A549 (cell line): Measurements from ENCODE around the gene COQ5. TPM values are rescaled to one million over a fixed set of nuclear protein-coding genes. Genes with fewer than 3 reads are reported as not detected.

Source experiments
- ATAC-seq, 2 experiments: fragments of 200-7000 bp in 1 of 2; fragments of >200 bp in 1 of 2; cut with Nextera tagmentation in 1 of 2; cut with Tn5 transposase in 1 of 2; 3 replicates each; pipeline versions ENCODE4 v1.8.0 to v1.9.1; 2018 to 2020; ENCODE audit warnings: mild to moderate bottlenecking in 1 of 2, moderate library complexity in 1 of 2
- CTCF ChIA-PET: fragments of 300-600 bp; sonication (Branson Sonifier 250); formaldehyde crosslinking; extraction: SDS; loops from one replicate; lab custom pipeline; 2021; ENCODE audit warnings: antibody characterized with exemption, inconsistent platforms; lab: Yijun Ruan, JAX
- POLR2A ChIA-PET: fragments of 350-600 bp; formaldehyde crosslinking; extraction: SDS; loops from one replicate; lab custom pipeline; 2021; ENCODE audit warnings: antibody characterized with exemption, inconsistent platforms; lab: Yijun Ruan, JAX
- DNase-seq, 2 experiments: peaks; one replicate each; pipeline versions ENCODE4 v3.0.0 to v3.0.0-alpha.2; 2011 to 2016; ENCODE audit warnings: low read depth in 1 of 2, low spot score in 1 of 2
- FAIRE-seq: peaks from 2 replicates; lab custom pipeline; 2011; peaks lifted over from hg19 to GRCh38; lab: Jason Lieb, UNC
- H3K27ac ChIP-seq, 2 experiments: fragments of >200 bp; sonication (Bioruptor Twin); formaldehyde crosslinking; 3 replicates each; pipeline ENCODE4 v1.5.1; 2016 to 2017
- H3K4me1 ChIP-seq: fragments of >200 bp; sonication (Bioruptor Twin); formaldehyde crosslinking; 3 replicates; pipeline ENCODE4 v1.6.1; 2016
- H3K4me2 ChIP-seq: fragments of >200 bp; sonication (Bioruptor Twin); formaldehyde crosslinking; 3 replicates; pipeline ENCODE4 v1.6.1; 2016
- H3K4me3 ChIP-seq: fragments of >200 bp; sonication (Bioruptor Twin); formaldehyde crosslinking; 3 replicates; pipeline ENCODE4 v1.5.1; 2016
- H3K9me3 ChIP-seq: fragments of >200 bp; sonication (Bioruptor Twin); formaldehyde crosslinking; 3 replicates; pipeline ENCODE4 v1.6.1; 2016
- BHLHE40 ChIP-seq: IDR thresholded peaks from 2 replicates; pipeline ENCODE4 v1.6.1; 2012; ENCODE audit warnings: low read depth, low read length, inconsistent platforms
- E2F6 ChIP-seq: IDR thresholded peaks from 2 replicates; pipeline ENCODE4 v1.6.1; 2012; ENCODE audit warnings: low read depth, borderline replicate concordance
- ELK1 ChIP-seq: fragments of 150-350 bp; IDR thresholded peaks from 2 replicates; pipeline ENCODE4 v1.6.1; 2014; ENCODE audit warnings: low read depth, mild to moderate bottlenecking, low read length
- ESRRA ChIP-seq: fragments of 150-350 bp; IDR thresholded peaks from 2 replicates; pipeline ENCODE4 v1.6.1; 2014; ENCODE audit warnings: mild to moderate bottlenecking, low read length, borderline replicate concordance
- FOSB ChIP-seq: fragments of 250-450 bp; sonication (Bioruptor Pico); IDR thresholded peaks from 2 replicates; pipeline ENCODE4 v1.5.0; 2020; ENCODE audit warnings: mild to moderate bottlenecking, moderate library complexity
- FOSL2 ChIP-seq, 2 experiments: fragments of 450-650 bp in 1 of 2; fragments of >200 bp in 1 of 2; sonication (Bioruptor Twin) in 1 of 2; formaldehyde crosslinking; IDR thresholded peaks; 2 replicates each; pipeline versions ENCODE4 v1.5.0 to v1.6.1; 2016 to 2020; ENCODE audit warnings: mild to moderate bottlenecking in 1 of 2, moderate library complexity in 1 of 2
- FOXS1 ChIP-seq: fragments of 250-450 bp; sonication (Bioruptor Pico); IDR thresholded peaks from 2 replicates; pipeline ENCODE4 v1.5.0; 2020; ENCODE audit warnings: mild to moderate bottlenecking, moderate library complexity
- GATA3 ChIP-seq: IDR thresholded peaks from 2 replicates; pipeline ENCODE4 v1.6.1; 2012; ENCODE audit warnings: borderline replicate concordance
- JUNB ChIP-seq: fragments of >200 bp; sonication (Bioruptor Twin); formaldehyde crosslinking; IDR thresholded peaks from 2 replicates; pipeline ENCODE4 v1.6.1; 2016
- KDM1A ChIP-seq: fragments of 200-600 bp; sonication (generic); IDR thresholded peaks from 2 replicates; pipeline ENCODE4 v1.6.1; 2016; ENCODE audit warnings: low read depth, mild to moderate bottlenecking
- NPAS2 ChIP-seq: fragments of 250-450 bp; sonication (Bioruptor Pico); IDR thresholded peaks from 2 replicates; pipeline ENCODE4 v1.8.0; 2022; ENCODE audit warnings: mild to moderate bottlenecking, moderate library complexity, borderline replicate concordance
- POLR2A ChIP-seq: IDR thresholded peaks from 2 replicates; pipeline ENCODE4 v1.6.1; 2012; ENCODE audit warnings: mild to moderate bottlenecking, low read length
- RARB ChIP-seq: fragments of 250-450 bp; sonication (Bioruptor Pico); IDR thresholded peaks from 2 replicates; pipeline ENCODE4 v1.8.0; 2021; ENCODE audit warnings: mild to moderate bottlenecking, moderate library complexity
- RFX5 ChIP-seq: fragments of 450-650 bp; IDR thresholded peaks from 2 replicates; pipeline ENCODE4 v1.7.1; 2014; ENCODE audit warnings: antibody characterized with exemption, mild to moderate bottlenecking, moderate library complexity
- RNF2 ChIP-seq: fragments of 200-600 bp; sonication (generic); IDR thresholded peaks from 2 replicates; pipeline ENCODE4 v1.6.1; 2016; ENCODE audit warnings: low read depth, mild to moderate bottlenecking, antibody characterized with exemption, moderate library complexity, borderline replicate concordance
- SREBF2 ChIP-seq: fragments of 450-650 bp; IDR thresholded peaks from 2 replicates; pipeline ENCODE4 v1.6.1; 2014; ENCODE audit warnings: mild to moderate bottlenecking, moderate library complexity
- TP53 ChIP-seq: fragments of 250-450 bp; sonication (Bioruptor Pico); IDR thresholded peaks from 2 replicates; pipeline ENCODE4 v1.5.0; 2021; ENCODE audit warnings: mild to moderate bottlenecking, moderate library complexity
- ZNF302 ChIP-seq: fragments of 250-450 bp; sonication (Bioruptor Pico); IDR thresholded peaks from 2 replicates; pipeline ENCODE4 v1.9.0; 2021; ENCODE audit warnings: inconsistent platforms, mild to moderate bottlenecking, moderate library complexity
- WGBS: methylation state at CpG from one replicate; pipeline ENCODE4 v1.1.6; 2017; ENCODE audit errors: missing lambda C conversion rate; 5-methylcytosine and 5-hydroxymethylcytosine counted together
- polyA plus RNA-seq, 4 experiments: library from polyadenylated mRNA; depleted of rRNA in 3 of 4; stranded (reverse); fragments of >200 nt; fragmentation: RNase III in 1 of 4; extraction: RNeasy Plus Mini Kit Qiagen cat#74134 plus additional on column Dnase treatment in 1 of 4; gene quantifications; 2 replicates in 3 of 4; 3 replicates in 1 of 4; pipeline ENCODE4 v1.2.3, GENCODE V29; 2011 to 2017
- TF ChIP-seq, protein P1 (sequence below): fragments of 250-450 bp; sonication (Bioruptor Pico); IDR thresholded peaks from 2 replicates; pipeline ENCODE4 v1.5.0; 2020; ENCODE audit warnings: low read depth, mild to moderate bottlenecking, moderate library complexity
- TF ChIP-seq, protein P2 (sequence below): IDR thresholded peaks from 2 replicates; pipeline ENCODE4 v1.6.1; 2012
- TF ChIP-seq, protein P3 (sequence below): fragments of >200 bp; sonication (Bioruptor Twin); formaldehyde crosslinking; IDR thresholded peaks from 3 replicates; pipeline ENCODE4 v1.5.1; 2016
- TF ChIP-seq, protein P4 (sequence below): fragments of 250-450 bp; sonication (Bioruptor Pico); IDR thresholded peaks from 2 replicates; pipeline ENCODE4 v1.5.0; 2021; ENCODE audit warnings: mild to moderate bottlenecking, moderate library complexity, borderline replicate concordance

COQ5 gene
- polyA plus RNA-seq, 2 of the 4 experiments (the other 2 are of a cell fraction), result 49.6 to 100.0 TPM

GRCh38 chr12:120483621-120484020, 45.3 kb downstream of the COQ5 start:
- TF ChIP-seq SREBF2, result no peak
- no peak for TF ChIP-seq E2F6
- TF ChIP-seq FOSB (CRISPR knock-in tag), result no peak
- TF ChIP-seq, protein P1, sequence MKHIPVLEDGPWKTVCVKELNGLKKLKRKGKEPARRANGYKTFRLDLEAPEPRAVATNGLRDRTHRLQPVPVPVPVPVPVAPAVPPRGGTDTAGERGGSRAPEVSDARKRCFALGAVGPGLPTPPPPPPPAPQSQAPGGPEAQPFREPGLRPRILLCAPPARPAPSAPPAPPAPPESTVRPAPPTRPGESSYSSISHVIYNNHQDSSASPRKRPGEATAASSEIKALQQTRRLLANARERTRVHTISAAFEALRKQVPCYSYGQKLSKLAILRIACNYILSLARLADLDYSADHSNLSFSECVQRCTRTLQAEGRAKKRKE (CRISPR knock-in tag), result no peak
- TF ChIP-seq RNF2, result no peak
- no peak for TF ChIP-seq GATA3
- TF ChIP-seq ELK1, result no peak
- TF ChIP-seq KDM1A, result no peak
- TF ChIP-seq POLR2A, result no peak
- TF ChIP-seq ZNF302 (CRISPR knock-in tag), result no peak
- TF ChIP-seq, protein P2, sequence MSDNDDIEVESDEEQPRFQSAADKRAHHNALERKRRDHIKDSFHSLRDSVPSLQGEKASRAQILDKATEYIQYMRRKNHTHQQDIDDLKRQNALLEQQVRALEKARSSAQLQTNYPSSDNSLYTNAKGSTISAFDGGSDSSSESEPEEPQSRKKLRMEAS, result no peak
- FAIRE-seq (no peak), DNase-seq (no peak), ATAC-seq (no peak)
- CTCF ChIA-PET, result interaction anchor here (0.7 to 1.9 kb wide), 7 partner anchors 9 to 147 kb away, joined by 3 to 9 read pairs (median 3); partner anchors contain the start of gene SRSF9
- peaks cover 6% of the 10 kb centered on the region; the same call in 1 of the 3 replicates for H3K4me1 ChIP-seq
- H3K27ac ChIP-seq, result no peak overlapping the region
- POLR2A ChIA-PET, result interaction anchor here (1.0 kb wide), 1 partner anchor 13 kb away, joined by 5 read pairs; no protein-coding TSS in a partner anchor
- H3K9me3 ChIP-seq, result no peaks in the 10 kb centered on the region
- no peak overlapping the region for H3K4me3 ChIP-seq
- WGBS, result 94% methylated on average over 1 of the region's 1 CpG
- no peak overlapping the region for H3K4me2 ChIP-seq

DNA sequence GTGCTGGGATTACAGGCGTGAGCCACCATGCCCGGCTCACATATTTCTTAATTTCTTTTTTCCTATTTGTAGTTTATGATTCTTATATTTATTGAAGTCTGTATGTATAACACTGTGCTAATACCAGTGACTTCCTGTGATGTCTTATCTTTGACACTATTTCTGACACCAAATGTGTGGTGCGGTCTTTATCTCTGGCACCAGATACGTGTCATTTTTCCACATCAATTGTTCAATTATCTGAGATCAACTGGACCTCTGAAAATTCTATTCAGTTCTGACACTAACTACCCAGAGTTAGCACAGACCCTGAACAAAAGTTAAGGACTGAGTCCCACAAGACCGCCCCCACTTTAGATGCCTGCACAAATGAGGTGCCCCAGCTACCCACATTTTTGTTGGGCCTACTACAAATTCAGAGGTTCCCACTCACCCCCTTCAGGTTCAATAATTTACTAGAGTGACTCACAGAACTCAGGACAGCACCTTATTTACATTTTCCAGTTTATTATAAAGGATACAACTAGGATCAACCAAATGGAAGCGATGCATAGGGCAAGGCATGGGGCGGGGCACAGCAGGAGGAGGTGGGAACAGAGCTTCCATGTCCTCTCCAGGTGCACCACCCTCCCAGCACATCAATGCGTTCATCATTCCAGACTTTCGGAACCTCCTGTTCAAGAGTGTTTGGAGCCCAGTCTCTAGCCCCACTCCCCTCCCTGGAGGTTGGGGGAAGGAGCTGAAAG, 47.8 kb downstream of the COQ5 start:
- POLR2A ChIA-PET, result no interaction called here
- peaks cover 6% of the 10 kb centered on the region; the same call in 1 of the 3 replicates for H3K4me1 ChIP-seq
- FAIRE-seq (no peak), DNase-seq (no peak), ATAC-seq (no peak)
- CTCF ChIA-PET, result interaction anchor here (0.7 to 1.3 kb wide), 4 partner anchors 9 to 51 kb away, joined by 3 to 4 read pairs (median 4); no protein-coding TSS in a partner anchor
- no peak overlapping the region for H3K4me3 ChIP-seq
- H3K27ac ChIP-seq, result no peak overlapping the region
- TF ChIP-seq TP53 (CRISPR knock-in tag) (no peak), SREBF2 (no peak), FOXS1 (no peak), JUNB (no peak), RARB (no peak), FOSL2 (IDR thresholded peaks at IDR 0.05) (no peak), FOSL2 (CRISPR knock-in tag; IDR thresholded peaks at IDR 0.05) (no peak), ESRRA (no peak), BHLHE40 (no peak), NPAS2 (CRISPR knock-in tag) (no peak), ZNF302 (CRISPR knock-in tag) (no peak), RFX5 (no peak), ELK1 (no peak), KDM1A (no peak)
- TF ChIP-seq, protein P3, sequence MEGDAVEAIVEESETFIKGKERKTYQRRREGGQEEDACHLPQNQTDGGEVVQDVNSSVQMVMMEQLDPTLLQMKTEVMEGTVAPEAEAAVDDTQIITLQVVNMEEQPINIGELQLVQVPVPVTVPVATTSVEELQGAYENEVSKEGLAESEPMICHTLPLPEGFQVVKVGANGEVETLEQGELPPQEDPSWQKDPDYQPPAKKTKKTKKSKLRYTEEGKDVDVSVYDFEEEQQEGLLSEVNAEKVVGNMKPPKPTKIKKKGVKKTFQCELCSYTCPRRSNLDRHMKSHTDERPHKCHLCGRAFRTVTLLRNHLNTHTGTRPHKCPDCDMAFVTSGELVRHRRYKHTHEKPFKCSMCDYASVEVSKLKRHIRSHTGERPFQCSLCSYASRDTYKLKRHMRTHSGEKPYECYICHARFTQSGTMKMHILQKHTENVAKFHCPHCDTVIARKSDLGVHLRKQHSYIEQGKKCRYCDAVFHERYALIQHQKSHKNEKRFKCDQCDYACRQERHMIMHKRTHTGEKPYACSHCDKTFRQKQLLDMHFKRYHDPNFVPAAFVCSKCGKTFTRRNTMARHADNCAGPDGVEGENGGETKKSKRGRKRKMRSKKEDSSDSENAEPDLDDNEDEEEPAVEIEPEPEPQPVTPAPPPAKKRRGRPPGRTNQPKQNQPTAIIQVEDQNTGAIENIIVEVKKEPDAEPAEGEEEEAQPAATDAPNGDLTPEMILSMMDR, result no peak
- TF ChIP-seq, protein P4, sequence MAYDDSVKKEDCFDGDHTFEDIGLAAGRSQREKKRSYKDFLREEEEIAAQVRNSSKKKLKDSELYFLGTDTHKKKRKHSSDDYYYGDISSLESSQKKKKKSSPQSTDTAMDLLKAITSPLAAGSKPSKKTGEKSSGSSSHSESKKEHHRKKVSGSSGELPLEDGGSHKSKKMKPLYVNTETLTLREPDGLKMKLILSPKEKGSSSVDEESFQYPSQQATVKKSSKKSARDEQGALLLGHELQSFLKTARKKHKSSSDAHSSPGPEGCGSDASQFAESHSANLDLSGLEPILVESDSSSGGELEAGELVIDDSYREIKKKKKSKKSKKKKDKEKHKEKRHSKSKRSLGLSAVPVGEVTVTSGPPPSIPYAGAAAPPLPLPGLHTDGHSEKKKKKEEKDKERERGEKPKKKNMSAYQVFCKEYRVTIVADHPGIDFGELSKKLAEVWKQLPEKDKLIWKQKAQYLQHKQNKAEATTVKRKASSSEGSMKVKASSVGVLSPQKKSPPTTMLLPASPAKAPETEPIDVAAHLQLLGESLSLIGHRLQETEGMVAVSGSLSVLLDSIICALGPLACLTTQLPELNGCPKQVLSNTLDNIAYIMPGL (CRISPR knock-in tag), result no peak
- no peaks in the 10 kb centered on the region for H3K9me3 ChIP-seq
- 90% methylated on average over 9 of the region's 9 CpGs for WGBS
- H3K4me2 ChIP-seq, result no peak overlapping the region
